HepG2 (cell line): ENCODE measurements around the gene MAP1LC3B. TPM values are rescaled to one million over a fixed set of nuclear protein-coding genes. Genes with fewer than 3 reads are reported as not detected.

Experiments
- ARNT ChIP-seq: fragments of 450-650 bp; IDR thresholded peaks from 2 replicates; pipeline ENCODE4 v1.6.1; 2017
- ARNTL ChIP-seq: sonication (generic); formaldehyde crosslinking; IDR thresholded peaks from 2 replicates; pipeline ENCODE4 v1.4.0; 2020; ENCODE audit warnings: mild to moderate bottlenecking, missing genetic modification reagents
- CREM ChIP-seq, 2 experiments: sonication (generic) in 1 of 2; formaldehyde crosslinking in 1 of 2; IDR thresholded peaks; 2 replicates each; pipeline versions ENCODE4 v1.4.0 to v1.6.1; 2016 to 2020; ENCODE audit warnings: antibody characterized with exemption in 1 of 2, mild to moderate bottlenecking in 1 of 2, missing genetic modification reagents in 1 of 2
- ELF1 ChIP-seq: sonication (generic); formaldehyde crosslinking; IDR thresholded peaks from 2 replicates; pipeline ENCODE4 v1.4.0; 2020; ENCODE audit warnings: missing genetic modification reagents
- FOXK2 ChIP-seq: fragments of 450-650 bp; IDR thresholded peaks from 2 replicates; pipeline ENCODE4 v1.6.1; 2016
- FOXO4 ChIP-seq: sonication (generic); formaldehyde crosslinking; conservative IDR thresholded peaks from 2 replicates; pipeline ENCODE4 v1.8.1; 2023; ENCODE audit warnings: missing genetic modification reagents
- GTF3A ChIP-seq: sonication (generic); formaldehyde crosslinking; conservative IDR thresholded peaks from 2 replicates; pipeline ENCODE4 v1.4.0; 2020; ENCODE audit warnings: mild to moderate bottlenecking, missing genetic modification reagents
- MED8 ChIP-seq: sonication (generic); formaldehyde crosslinking; IDR thresholded peaks from 2 replicates; pipeline ENCODE4 v1.8.1; 2023; ENCODE audit warnings: mild to moderate bottlenecking, missing genetic modification reagents; ENCODE audit not compliant: insufficient replicate concordance
- MIER2 ChIP-seq: IDR thresholded peaks from 2 replicates; pipeline ENCODE4 v1.6.1; 2016; ENCODE audit warnings: missing biosample characterization, missing genetic modification reagents
- MZF1 ChIP-seq: sonication (generic); formaldehyde crosslinking; IDR thresholded peaks from 2 replicates; pipeline ENCODE4 v1.8.1; 2023; ENCODE audit warnings: mild to moderate bottlenecking, missing genetic modification reagents, borderline replicate concordance
- NFIC ChIP-seq: IDR thresholded peaks from 2 replicates; pipeline ENCODE4 v1.6.1; 2012; ENCODE audit warnings: mild to moderate bottlenecking, low read length, inconsistent platforms
- POLR2AphosphoS5 ChIP-seq: IDR thresholded peaks from 2 replicates; pipeline ENCODE4 v1.6.1; 2012; ENCODE audit warnings: low read depth, low read length
- RAD51 ChIP-seq: fragments of 450-650 bp; IDR thresholded peaks from 2 replicates; pipeline ENCODE4 v1.6.1; 2016; ENCODE audit warnings: borderline replicate concordance
- RFX1 ChIP-seq: fragments of 450-650 bp; IDR thresholded peaks from 2 replicates; pipeline ENCODE4 v1.6.1; 2017
- ZBTB43 ChIP-seq: sonication (generic); formaldehyde crosslinking; conservative IDR thresholded peaks from 2 replicates; pipeline ENCODE4 v1.4.0; 2020; ENCODE audit warnings: missing genetic modification reagents
- ZBTB7B ChIP-seq: sonication (generic); formaldehyde crosslinking; IDR thresholded peaks from 2 replicates; pipeline ENCODE4 v1.4.0; 2020; ENCODE audit warnings: missing genetic modification reagents
- ZMYM4 ChIP-seq: sonication (generic); formaldehyde crosslinking; IDR thresholded peaks from 2 replicates; pipeline ENCODE4 v1.8.1; 2023; ENCODE audit warnings: mild to moderate bottlenecking, missing genetic modification reagents
- ZNF263 ChIP-seq: sonication (generic); formaldehyde crosslinking; IDR thresholded peaks from 2 replicates; pipeline ENCODE4 v1.4.0; 2020; ENCODE audit warnings: missing genetic modification reagents
- ZNF333 ChIP-seq: sonication (generic); formaldehyde crosslinking; IDR thresholded peaks from 2 replicates; pipeline ENCODE4 v1.4.0; 2020; ENCODE audit warnings: mild to moderate bottlenecking, missing genetic modification reagents, borderline replicate concordance
- ZNF431 ChIP-seq: sonication (generic); formaldehyde crosslinking; IDR thresholded peaks from 2 replicates; pipeline ENCODE4 v1.9.0; 2022; ENCODE audit warnings: missing genetic modification reagents, low read depth, mild to moderate bottlenecking, borderline replicate concordance
- ZNF556 ChIP-seq: sonication (generic); formaldehyde crosslinking; IDR thresholded peaks from 2 replicates; pipeline ENCODE4 v1.4.0; 2020; ENCODE audit warnings: mild to moderate bottlenecking, missing genetic modification reagents, borderline replicate concordance
- ZSCAN30 ChIP-seq: sonication (generic); formaldehyde crosslinking; IDR thresholded peaks from 2 replicates; pipeline ENCODE4 v1.5.0; 2020; ENCODE audit warnings: mild to moderate bottlenecking, missing genetic modification reagents
- polyA plus RNA-seq, 8 experiments: library from polyadenylated mRNA; depleted of rRNA in 3 of 8; stranded (reverse) in 7 of 8; unstranded in 1 of 8; fragments of >200 nt; fragmentation: Illumina TruSeq in 4 of 8; extraction: Trizol in 4 of 8; gene quantifications; 2 replicates each; pipeline versions ENCODE4 v1.2.1 to v1.2.3, GENCODE V29; 2011 to 2016; ENCODE audit warnings: low read depth in 4 of 8, missing spikeins in 1 of 8, mixed read lengths in 1 of 8; ENCODE audit not compliant: insufficient read depth in 1 of 8
- total RNA-seq, 5 experiments: library from RNA; depleted of rRNA; stranded (reverse); fragments of >200 nt; fragmentation: Illumina TruSeq; extraction: Trizol; gene quantifications; 2 replicates each; pipeline ENCODE4 v1.2.3, GENCODE V29; 2016; ENCODE audit warnings: low read depth in 1 of 5
- TF ChIP-seq, protein P1 (sequence below): sonication (generic); formaldehyde crosslinking; IDR thresholded peaks from 2 replicates; pipeline ENCODE4 v1.8.1; 2023; ENCODE audit warnings: missing genetic modification reagents, mild to moderate bottlenecking, borderline replicate concordance
- TF ChIP-seq, protein P2 (sequence below): sonication (generic); formaldehyde crosslinking; IDR thresholded peaks from 2 replicates; pipeline ENCODE4 v1.8.1; 2023; ENCODE audit warnings: mild to moderate bottlenecking, missing genetic modification reagents
- TF ChIP-seq, protein P3 (sequence below): sonication (generic); formaldehyde crosslinking; IDR thresholded peaks from 2 replicates; pipeline ENCODE4 v1.4.0; 2020; ENCODE audit warnings: mild to moderate bottlenecking, missing genetic modification reagents

MAP1LC3B gene
- total and polyA plus RNA-seq, 2 of the 13 experiments (the other 11 are each of a cell fraction or from before 2014, with no cell fraction given): 15.7 to 37.4 TPM

- TF ChIP-seq MIER2 (peak; percentile 78; the same call in 1 of the 2 replicates), CREM (IDR thresholded peaks at IDR 0.05) (peak; percentile 61), CREM (CRISPR knock-in tag; IDR thresholded peaks at IDR 0.05) (peak; percentile 24; the same call in 1 of the 2 replicates), RFX1 (no peak), ZBTB43 (CRISPR knock-in tag) (no peak), ZNF556 (peak; percentile 99), ELF1 (peak; percentile 83), ZSCAN30 (CRISPR knock-in tag) (0 out of 2 replicates have a peak, but pooled peaks have one; percentile 21), MED8 (CRISPR knock-in tag) (peak; percentile 95), GTF3A (CRISPR knock-in tag) (peak; percentile 97), ZNF333 (CRISPR knock-in tag) (peak; percentile 54; the same call in 1 of the 2 replicates), ZNF431 (CRISPR knock-in tag) (no peak; the same call in 1 of the 2 replicates), ZMYM4 (peak; percentile 88), MZF1 (CRISPR knock-in tag) (peak; percentile 94; the same call in 1 of the 2 replicates), NFIC (no peak), POLR2AphosphoS5 (peak; percentile 73), ARNTL (CRISPR knock-in tag) (peak; percentile 79), ZNF263 (CRISPR knock-in tag) (no peak; the same call in 1 of the 2 replicates), ARNT (no peak), ZBTB7B (CRISPR knock-in tag) (peak; percentile 99), FOXK2 (peak; percentile 28; the same call in 1 of the 2 replicates), RAD51 (no peak), FOXO4 (CRISPR knock-in tag) (no peak)
- TF ChIP-seq, protein P1, sequence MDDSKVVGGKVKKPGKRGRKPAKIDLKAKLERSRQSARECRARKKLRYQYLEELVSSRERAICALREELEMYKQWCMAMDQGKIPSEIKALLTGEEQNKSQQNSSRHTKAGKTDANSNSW (CRISPR knock-in tag): no peak
- TF ChIP-seq, protein P2, sequence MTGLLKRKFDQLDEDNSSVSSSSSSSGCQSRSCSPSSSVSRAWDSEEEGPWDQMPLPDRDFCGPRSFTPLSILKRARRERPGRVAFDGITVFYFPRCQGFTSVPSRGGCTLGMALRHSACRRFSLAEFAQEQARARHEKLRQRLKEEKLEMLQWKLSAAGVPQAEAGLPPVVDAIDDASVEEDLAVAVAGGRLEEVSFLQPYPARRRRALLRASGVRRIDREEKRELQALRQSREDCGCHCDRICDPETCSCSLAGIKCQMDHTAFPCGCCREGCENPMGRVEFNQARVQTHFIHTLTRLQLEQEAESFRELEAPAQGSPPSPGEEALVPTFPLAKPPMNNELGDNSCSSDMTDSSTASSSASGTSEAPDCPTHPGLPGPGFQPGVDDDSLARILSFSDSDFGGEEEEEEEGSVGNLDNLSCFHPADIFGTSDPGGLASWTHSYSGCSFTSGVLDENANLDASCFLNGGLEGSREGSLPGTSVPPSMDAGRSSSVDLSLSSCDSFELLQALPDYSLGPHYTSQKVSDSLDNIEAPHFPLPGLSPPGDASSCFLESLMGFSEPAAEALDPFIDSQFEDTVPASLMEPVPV (CRISPR knock-in tag): peak; percentile 97
- TF ChIP-seq, protein P3, sequence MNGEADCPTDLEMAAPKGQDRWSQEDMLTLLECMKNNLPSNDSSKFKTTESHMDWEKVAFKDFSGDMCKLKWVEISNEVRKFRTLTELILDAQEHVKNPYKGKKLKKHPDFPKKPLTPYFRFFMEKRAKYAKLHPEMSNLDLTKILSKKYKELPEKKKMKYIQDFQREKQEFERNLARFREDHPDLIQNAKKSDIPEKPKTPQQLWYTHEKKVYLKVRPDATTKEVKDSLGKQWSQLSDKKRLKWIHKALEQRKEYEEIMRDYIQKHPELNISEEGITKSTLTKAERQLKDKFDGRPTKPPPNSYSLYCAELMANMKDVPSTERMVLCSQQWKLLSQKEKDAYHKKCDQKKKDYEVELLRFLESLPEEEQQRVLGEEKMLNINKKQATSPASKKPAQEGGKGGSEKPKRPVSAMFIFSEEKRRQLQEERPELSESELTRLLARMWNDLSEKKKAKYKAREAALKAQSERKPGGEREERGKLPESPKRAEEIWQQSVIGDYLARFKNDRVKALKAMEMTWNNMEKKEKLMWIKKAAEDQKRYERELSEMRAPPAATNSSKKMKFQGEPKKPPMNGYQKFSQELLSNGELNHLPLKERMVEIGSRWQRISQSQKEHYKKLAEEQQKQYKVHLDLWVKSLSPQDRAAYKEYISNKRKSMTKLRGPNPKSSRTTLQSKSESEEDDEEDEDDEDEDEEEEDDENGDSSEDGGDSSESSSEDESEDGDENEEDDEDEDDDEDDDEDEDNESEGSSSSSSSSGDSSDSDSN (CRISPR knock-in tag): no peak; the same call in 1 of the 2 replicates
Observed at GRCh38 chr16:87383505-87384161, 8.5 kb upstream of the MAP1LC3B start, which contains the start of gene FBXO31 (continued).
